HepG2 (cell line): ENCODE results near the gene WNK2. TPM values are rescaled to one million over a fixed set of nuclear protein-coding genes. Genes with fewer than 3 reads are reported as not detected.

ENCODE experiments used
- HOXA5 ChIP-seq: sonication (generic); formaldehyde crosslinking; IDR thresholded peaks from 2 replicates; pipeline ENCODE4 v1.4.0; 2020; ENCODE audit warnings: missing genetic modification reagents
- KAT7 ChIP-seq: IDR thresholded peaks from 2 replicates; pipeline ENCODE4 v1.6.1; 2018; ENCODE audit warnings: borderline replicate concordance, missing compliant biosample characterization
- PHF5A ChIP-seq: IDR thresholded peaks from one replicate; pipeline ENCODE4 v1.6.1; 2018; ENCODE audit warnings: low read depth, missing genetic modification reagents; ENCODE audit not compliant: unreplicated experiment
- SMAD1 ChIP-seq: sonication (generic); formaldehyde crosslinking; IDR thresholded peaks from 2 replicates; pipeline ENCODE4 v1.4.0; 2020; ENCODE audit warnings: missing genetic modification reagents, low read depth, mild to moderate bottlenecking, borderline replicate concordance
- TMF1 ChIP-seq: sonication (generic); formaldehyde crosslinking; IDR thresholded peaks from 2 replicates; pipeline ENCODE4 v1.8.1; 2022; ENCODE audit warnings: low read depth, missing genetic modification reagents
- YEATS2 ChIP-seq: sonication (generic); formaldehyde crosslinking; IDR thresholded peaks from 2 replicates; pipeline ENCODE4 v1.4.0; 2020; ENCODE audit warnings: missing genetic modification reagents, borderline replicate concordance
- ZFY ChIP-seq: sonication (generic); formaldehyde crosslinking; IDR thresholded peaks from 2 replicates; pipeline ENCODE4 v1.4.0; 2020; ENCODE audit warnings: missing genetic modification reagents
- ZNF672 ChIP-seq: sonication (generic); formaldehyde crosslinking; IDR thresholded peaks from 2 replicates; pipeline ENCODE4 v1.8.1; 2022; ENCODE audit warnings: missing genetic modification reagents
- polyA plus RNA-seq, 8 experiments: library from polyadenylated mRNA; depleted of rRNA in 3 of 8; stranded (reverse) in 7 of 8; unstranded in 1 of 8; fragments of >200 nt; fragmentation: Illumina TruSeq in 4 of 8; extraction: Trizol in 4 of 8; gene quantifications; 2 replicates each; pipeline versions ENCODE4 v1.2.1 to v1.2.3, GENCODE V29; 2011 to 2016; ENCODE audit warnings: low read depth in 4 of 8, missing spikeins in 1 of 8, mixed read lengths in 1 of 8; ENCODE audit not compliant: insufficient read depth in 1 of 8
- total RNA-seq, 5 experiments: library from RNA; depleted of rRNA; stranded (reverse); fragments of >200 nt; fragmentation: Illumina TruSeq; extraction: Trizol; gene quantifications; 2 replicates each; pipeline ENCODE4 v1.2.3, GENCODE V29; 2016; ENCODE audit warnings: low read depth in 1 of 5
- TF ChIP-seq, protein P1 (sequence below): sonication (generic); formaldehyde crosslinking; IDR thresholded peaks from 2 replicates; pipeline ENCODE4 v1.5.1; 2020; ENCODE audit warnings: mild to moderate bottlenecking, missing genetic modification reagents, moderate library complexity
- TF ChIP-seq, protein P2 (sequence below): sonication (generic); formaldehyde crosslinking; conservative IDR thresholded peaks from 2 replicates; pipeline ENCODE4 v1.4.0; 2020; ENCODE audit warnings: missing genetic modification reagents
- TF ChIP-seq, protein P3 (sequence below): sonication (generic); formaldehyde crosslinking; IDR thresholded peaks from 2 replicates; pipeline ENCODE4 v1.5.1; 2020; ENCODE audit warnings: mild to moderate bottlenecking, missing genetic modification reagents
- TF ChIP-seq, protein P4 (sequence below): IDR thresholded peaks from 2 replicates; pipeline ENCODE4 v1.6.1; 2016; ENCODE audit warnings: missing genetic modification reagents, missing compliant biosample characterization
- TF ChIP-seq, protein P5 (sequence below): IDR thresholded peaks from 2 replicates; pipeline ENCODE4 v1.6.1; 2016; ENCODE audit warnings: missing biosample characterization, missing genetic modification reagents, low read depth
- TF ChIP-seq, protein P6 (sequence below): sonication (generic); formaldehyde crosslinking; IDR thresholded peaks from 2 replicates; pipeline ENCODE4 v1.5.0; 2020; ENCODE audit warnings: missing genetic modification reagents
- TF ChIP-seq, protein P7 (sequence below): sonication (generic); formaldehyde crosslinking; IDR thresholded peaks from 2 replicates; pipeline ENCODE4 v1.5.0; 2020; ENCODE audit warnings: missing genetic modification reagents

The WNK2 gene
- total and polyA plus RNA-seq, 2 of the 13 experiments (the other 11 are each of a cell fraction or from before 2014, with no cell fraction given), result 10.5 to 12.0 TPM

DNA sequence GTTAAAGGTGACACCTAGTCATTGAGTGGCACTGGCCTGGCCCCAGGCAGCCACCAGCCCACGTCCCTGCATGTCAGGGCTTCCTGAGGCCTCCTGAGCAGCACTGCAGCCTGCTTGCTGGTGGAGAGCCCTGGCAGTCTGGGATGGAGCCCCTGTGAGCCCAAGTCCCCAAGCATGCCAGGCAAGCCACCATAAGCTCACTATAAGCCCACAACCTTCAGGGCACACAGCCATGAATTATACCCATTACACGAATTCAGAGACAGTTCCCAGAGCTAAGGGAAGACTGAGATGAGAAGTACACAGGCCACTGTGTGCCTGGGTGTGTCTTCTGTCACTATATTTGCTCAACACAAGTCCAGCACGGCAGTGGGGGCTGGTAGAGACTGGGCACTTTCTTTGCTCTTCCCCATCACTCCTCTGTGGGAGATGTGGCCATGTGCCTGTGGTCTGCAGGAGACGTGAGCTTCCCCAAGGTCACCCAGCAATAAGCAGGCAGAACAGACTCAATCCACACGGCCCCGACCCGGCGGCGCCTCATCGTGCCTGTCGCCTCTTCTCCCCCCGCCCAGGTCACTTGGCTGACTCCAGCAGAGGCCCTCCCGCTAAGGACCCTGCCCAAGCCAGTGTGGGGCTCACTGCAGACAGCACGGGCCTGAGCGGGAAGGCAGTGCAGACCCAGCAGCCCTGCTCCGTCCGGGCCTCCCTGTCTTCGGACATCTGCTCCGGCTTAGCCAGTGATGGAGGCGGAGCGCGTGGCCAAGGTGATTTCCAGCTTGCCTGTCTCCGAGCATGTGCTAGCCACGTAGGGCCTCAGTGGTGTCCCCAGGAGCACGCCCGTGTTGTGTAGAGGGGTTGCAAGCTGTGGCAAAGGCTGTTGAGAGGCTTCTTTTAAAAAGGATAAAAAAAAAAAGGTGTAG, 114.8 kb downstream of the WNK2 start (continued):
- TF ChIP-seq, protein P1, sequence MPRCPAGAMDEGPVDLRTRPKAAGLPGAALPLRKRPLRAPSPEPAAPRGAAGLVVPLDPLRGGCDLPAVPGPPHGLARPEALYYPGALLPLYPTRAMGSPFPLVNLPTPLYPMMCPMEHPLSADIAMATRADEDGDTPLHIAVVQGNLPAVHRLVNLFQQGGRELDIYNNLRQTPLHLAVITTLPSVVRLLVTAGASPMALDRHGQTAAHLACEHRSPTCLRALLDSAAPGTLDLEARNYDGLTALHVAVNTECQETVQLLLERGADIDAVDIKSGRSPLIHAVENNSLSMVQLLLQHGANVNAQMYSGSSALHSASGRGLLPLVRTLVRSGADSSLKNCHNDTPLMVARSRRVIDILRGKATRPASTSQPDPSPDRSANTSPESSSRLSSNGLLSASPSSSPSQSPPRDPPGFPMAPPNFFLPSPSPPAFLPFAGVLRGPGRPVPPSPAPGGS (CRISPR knock-in tag), result peak; percentile 78; the same call in 1 of the 2 replicates
- TF ChIP-seq SMAD1 (CRISPR knock-in tag), result no peak
- no peak for TF ChIP-seq PHF5A
- TF ChIP-seq, protein P2, sequence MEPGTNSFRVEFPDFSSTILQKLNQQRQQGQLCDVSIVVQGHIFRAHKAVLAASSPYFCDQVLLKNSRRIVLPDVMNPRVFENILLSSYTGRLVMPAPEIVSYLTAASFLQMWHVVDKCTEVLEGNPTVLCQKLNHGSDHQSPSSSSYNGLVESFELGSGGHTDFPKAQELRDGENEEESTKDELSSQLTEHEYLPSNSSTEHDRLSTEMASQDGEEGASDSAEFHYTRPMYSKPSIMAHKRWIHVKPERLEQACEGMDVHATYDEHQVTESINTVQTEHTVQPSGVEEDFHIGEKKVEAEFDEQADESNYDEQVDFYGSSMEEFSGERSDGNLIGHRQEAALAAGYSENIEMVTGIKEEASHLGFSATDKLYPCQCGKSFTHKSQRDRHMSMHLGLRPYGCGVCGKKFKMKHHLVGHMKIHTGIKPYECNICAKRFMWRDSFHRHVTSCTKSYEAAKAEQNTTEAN (CRISPR knock-in tag), result peak; percentile 91
- TF ChIP-seq, protein P3, sequence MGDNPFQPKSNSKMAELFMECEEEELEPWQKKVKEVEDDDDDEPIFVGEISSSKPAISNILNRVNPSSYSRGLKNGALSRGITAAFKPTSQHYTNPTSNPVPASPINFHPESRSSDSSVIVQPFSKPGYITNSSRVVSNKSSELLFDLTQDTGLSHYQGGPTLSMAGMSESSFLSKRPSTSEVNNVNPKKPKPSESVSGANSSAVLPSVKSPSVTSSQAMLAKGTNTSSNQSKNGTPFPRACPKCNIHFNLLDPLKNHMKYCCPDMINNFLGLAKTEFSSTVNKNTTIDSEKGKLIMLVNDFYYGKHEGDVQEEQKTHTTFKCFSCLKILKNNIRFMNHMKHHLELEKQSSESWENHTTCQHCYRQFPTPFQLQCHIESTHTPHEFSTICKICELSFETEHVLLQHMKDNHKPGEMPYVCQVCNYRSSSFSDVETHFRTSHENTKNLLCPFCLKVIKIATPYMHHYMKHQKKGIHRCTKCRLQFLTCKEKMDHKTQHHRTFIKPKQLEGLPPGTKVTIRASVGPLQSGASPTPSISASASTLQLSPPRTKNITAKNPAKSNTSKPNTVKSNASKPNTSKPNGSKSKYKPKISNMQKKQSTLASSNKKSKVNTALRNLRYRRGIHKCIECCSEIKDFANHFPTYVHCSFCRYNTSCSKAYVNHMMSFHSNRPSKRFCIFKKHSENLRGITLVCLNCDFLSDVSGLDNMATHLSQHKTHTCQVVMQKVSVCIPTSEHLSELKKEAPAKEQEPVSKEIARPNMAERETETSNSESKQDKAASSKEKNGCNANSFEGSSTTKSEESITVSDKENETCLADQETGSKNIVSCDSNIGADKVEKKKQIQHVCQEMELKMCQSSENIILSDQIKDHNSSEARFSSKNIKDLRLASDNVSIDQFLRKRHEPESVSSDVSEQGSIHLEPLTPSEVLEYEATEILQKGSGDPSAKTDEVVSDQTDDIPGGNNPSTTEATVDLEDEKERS (CRISPR knock-in tag), result no peak
- TF ChIP-seq YEATS2 (CRISPR knock-in tag), result peak; percentile 73; the same call in 1 of the 2 replicates
- no peak for TF ChIP-seq KAT7 (CRISPR knock-in tag)
- TF ChIP-seq, protein P4, sequence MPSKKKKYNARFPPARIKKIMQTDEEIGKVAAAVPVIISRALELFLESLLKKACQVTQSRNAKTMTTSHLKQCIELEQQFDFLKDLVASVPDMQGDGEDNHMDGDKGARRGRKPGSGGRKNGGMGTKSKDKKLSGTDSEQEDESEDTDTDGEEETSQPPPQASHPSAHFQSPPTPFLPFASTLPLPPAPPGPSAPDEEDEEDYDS (CRISPR knock-in tag), result peak; percentile 38; the same call in 1 of the 2 replicates
- TF ChIP-seq ZNF672, result peak; percentile 82; the same call in 1 of the 2 replicates
- peak; percentile 0; the same call in 1 of the 2 replicates for TF ChIP-seq HOXA5 (CRISPR knock-in tag)
- TF ChIP-seq, protein P5, sequence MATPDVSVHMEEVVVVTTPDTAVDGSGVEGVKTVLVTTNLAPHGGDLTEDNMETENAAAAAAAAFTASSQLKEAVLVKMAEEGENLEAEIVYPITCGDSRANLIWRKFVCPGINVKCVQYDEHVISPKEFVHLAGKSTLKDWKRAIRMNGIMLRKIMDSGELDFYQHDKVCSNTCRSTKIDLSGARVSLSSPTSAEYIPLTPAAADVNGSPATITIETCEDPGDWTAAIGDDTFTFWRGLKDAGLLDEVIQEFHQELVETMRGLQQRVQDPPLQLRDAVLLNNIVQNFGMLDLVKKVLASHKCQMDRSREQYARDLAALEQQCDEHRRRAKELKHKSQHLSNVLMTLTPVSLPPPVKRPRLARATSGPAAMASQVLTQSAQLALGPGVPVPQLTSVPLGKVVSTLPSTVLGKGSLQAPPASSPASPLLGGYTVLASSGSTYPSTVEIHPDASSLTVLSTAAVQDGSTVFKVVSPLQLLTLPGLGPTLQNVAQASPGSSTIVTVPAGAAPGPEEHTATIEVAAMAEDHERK (CRISPR knock-in tag), result no peak
- TF ChIP-seq, protein P6, sequence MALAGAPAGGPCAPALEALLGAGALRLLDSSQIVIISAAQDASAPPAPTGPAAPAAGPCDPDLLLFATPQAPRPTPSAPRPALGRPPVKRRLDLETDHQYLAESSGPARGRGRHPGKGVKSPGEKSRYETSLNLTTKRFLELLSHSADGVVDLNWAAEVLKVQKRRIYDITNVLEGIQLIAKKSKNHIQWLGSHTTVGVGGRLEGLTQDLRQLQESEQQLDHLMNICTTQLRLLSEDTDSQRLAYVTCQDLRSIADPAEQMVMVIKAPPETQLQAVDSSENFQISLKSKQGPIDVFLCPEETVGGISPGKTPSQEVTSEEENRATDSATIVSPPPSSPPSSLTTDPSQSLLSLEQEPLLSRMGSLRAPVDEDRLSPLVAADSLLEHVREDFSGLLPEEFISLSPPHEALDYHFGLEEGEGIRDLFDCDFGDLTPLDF (CRISPR knock-in tag), result no peak
- TF ChIP-seq ZFY (CRISPR knock-in tag), result peak; percentile 62
- TF ChIP-seq, protein P7, sequence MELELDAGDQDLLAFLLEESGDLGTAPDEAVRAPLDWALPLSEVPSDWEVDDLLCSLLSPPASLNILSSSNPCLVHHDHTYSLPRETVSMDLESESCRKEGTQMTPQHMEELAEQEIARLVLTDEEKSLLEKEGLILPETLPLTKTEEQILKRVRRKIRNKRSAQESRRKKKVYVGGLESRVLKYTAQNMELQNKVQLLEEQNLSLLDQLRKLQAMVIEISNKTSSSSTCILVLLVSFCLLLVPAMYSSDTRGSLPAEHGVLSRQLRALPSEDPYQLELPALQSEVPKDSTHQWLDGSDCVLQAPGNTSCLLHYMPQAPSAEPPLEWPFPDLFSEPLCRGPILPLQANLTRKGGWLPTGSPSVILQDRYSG (CRISPR knock-in tag), result no peak
- TF ChIP-seq TMF1 (CRISPR knock-in tag), result no peak
